Endothelial cell of umbilical vein (primary cell): ENCODE data around the gene BSG.

Experiments used
- EZH2 ChIP-seq: IDR thresholded peaks from 2 replicates; pipeline ENCODE4 v1.6.1; 2012; ENCODE audit warnings: borderline replicate concordance, low read depth, mild to moderate bottlenecking, moderate library complexity, low read length, inconsistent platforms; ENCODE audit not compliant: severe bottlenecking
- GATA2 ChIP-seq: IDR thresholded peaks from 2 replicates; pipeline ENCODE4 v1.7.0; 2011; ENCODE audit warnings: low read depth, mild to moderate bottlenecking, moderate library complexity, mixed read lengths, low read length; ENCODE audit not compliant: insufficient read length, insufficient read depth
- MYC ChIP-seq: IDR thresholded peaks from one replicate; pipeline ENCODE4 v1.6.1; 2011; ENCODE audit warnings: mild to moderate bottlenecking, low read depth, low read length
- POLR2A ChIP-seq: IDR thresholded peaks from 2 replicates; pipeline ENCODE4 v1.6.1; 2012; ENCODE audit warnings: low read depth, mild to moderate bottlenecking, control low read depth, low read length
- POLR2AphosphoS5 ChIP-seq: IDR thresholded peaks from 2 replicates; pipeline ENCODE4 v1.6.1; 2012; ENCODE audit warnings: low read depth, mild to moderate bottlenecking, control low read depth, low read length, moderate library complexity; ENCODE audit not compliant: insufficient read depth
- TF ChIP-seq, protein P1 (sequence below), 2 donors: IDR thresholded peaks; 1 replicate in 1 of 2; 2 replicates in 1 of 2; pipeline ENCODE4 v1.5.1; 2011; ENCODE audit warnings: low read length in 2 of 2, mild to moderate bottlenecking in 2 of 2, moderate library complexity in 2 of 2, control low read depth in 1 of 2, inconsistent platforms in 1 of 2, low read depth in 1 of 2; ENCODE audit not compliant: insufficient read depth in 1 of 2; ENCODE audit errors: extremely low read depth in 1 of 2

DNA sequence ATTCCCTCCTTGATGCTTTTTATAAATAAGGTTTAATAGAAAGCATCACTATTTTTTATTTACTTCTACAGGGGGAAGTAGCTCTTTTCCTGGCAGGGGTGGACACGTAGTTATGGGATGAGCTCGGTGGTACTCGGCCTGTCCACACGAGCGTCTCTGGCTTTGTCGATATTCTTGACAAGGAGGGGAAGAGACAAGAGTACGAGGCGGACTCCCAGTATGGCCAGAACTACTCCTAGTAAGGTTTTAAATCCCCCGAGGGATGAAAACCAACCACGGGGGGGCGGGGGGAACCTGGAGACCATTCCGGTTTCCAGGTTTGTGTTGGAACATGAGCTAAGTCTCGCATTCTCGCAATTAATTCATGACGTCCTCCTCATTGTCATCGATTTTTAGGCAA lies 5.6 kb upstream of the BSG start:
- TF ChIP-seq, protein P1, sequence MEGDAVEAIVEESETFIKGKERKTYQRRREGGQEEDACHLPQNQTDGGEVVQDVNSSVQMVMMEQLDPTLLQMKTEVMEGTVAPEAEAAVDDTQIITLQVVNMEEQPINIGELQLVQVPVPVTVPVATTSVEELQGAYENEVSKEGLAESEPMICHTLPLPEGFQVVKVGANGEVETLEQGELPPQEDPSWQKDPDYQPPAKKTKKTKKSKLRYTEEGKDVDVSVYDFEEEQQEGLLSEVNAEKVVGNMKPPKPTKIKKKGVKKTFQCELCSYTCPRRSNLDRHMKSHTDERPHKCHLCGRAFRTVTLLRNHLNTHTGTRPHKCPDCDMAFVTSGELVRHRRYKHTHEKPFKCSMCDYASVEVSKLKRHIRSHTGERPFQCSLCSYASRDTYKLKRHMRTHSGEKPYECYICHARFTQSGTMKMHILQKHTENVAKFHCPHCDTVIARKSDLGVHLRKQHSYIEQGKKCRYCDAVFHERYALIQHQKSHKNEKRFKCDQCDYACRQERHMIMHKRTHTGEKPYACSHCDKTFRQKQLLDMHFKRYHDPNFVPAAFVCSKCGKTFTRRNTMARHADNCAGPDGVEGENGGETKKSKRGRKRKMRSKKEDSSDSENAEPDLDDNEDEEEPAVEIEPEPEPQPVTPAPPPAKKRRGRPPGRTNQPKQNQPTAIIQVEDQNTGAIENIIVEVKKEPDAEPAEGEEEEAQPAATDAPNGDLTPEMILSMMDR (IDR thresholded peaks at IDR 0.05; ENCODE audit: extremely low read depth in 1 of 2, insufficient read depth in 1 of 2, low read depth in 1 of 2, low read length in 2 of 2), result no peak
- no peak for TF ChIP-seq POLR2A
- no peak for TF ChIP-seq EZH2
- no peak for TF ChIP-seq POLR2AphosphoS5
- no peak for TF ChIP-seq GATA2
- TF ChIP-seq MYC, result no peak
